IMR-90 (cell line): ENCODE data around the gene DNAH9. TPM values are rescaled to one million over a fixed set of nuclear protein-coding genes. Genes with fewer than 3 reads are reported as not detected.

Source experiments
- ATAC-seq: fragments of 200-7000 bp; cut with Tn5 transposase; 2 replicates; pipeline ENCODE4 v1.9.1; 2020; ENCODE audit warnings: low read depth, mild to moderate bottlenecking, moderate library complexity
- BruUV-seq: library from RNA; stranded (reverse); fragments of 400-500 nt; replicated peaks from 2 replicates; lab custom pipeline; 2021; lab: Mats Ljungman, UMichigan
- CTCF ChIA-PET: fragments of 300-600 bp; formaldehyde crosslinking; extraction: SDS; loops from one replicate; lab custom pipeline; 2021; ENCODE audit warnings: antibody characterized with exemption; lab: Yijun Ruan, JAX
- POLR2A ChIA-PET: fragments of 300-600 bp; sonication (Branson Sonifier 250); formaldehyde crosslinking; loops from one replicate; lab custom pipeline; 2022; ENCODE audit warnings: antibody characterized with exemption; ENCODE audit not compliant: unreplicated experiment; lab: Charles Lee
- DNase-seq: peaks from one replicate; pipeline ENCODE4 v3.0.0; 2013
- H2AFZ ChIP-seq: replicated peaks from 2 replicates; pipeline ENCODE3; 2013; ENCODE audit warnings: low read length, mild to moderate bottlenecking; ENCODE audit not compliant: poor library complexity
- H2AK5ac ChIP-seq: 2 replicates; pipeline ENCODE4 v1.6.1; 2013; ENCODE audit warnings: low read depth, low read length, inconsistent platforms
- H2AK9ac ChIP-seq: replicated peaks from 2 replicates; pipeline ENCODE3; 2013; ENCODE audit warnings: mild to moderate bottlenecking, low read depth, low read length, moderate library complexity; ENCODE audit not compliant: poor library complexity
- H2BK120ac ChIP-seq: 2 replicates; pipeline ENCODE4 v1.6.1; 2013; ENCODE audit warnings: low read depth, low read length, inconsistent platforms
- H2BK15ac ChIP-seq: 3 replicates; pipeline ENCODE4 v1.6.1; 2013; ENCODE audit warnings: low read depth, low read length, inconsistent platforms
- H2BK20ac ChIP-seq: 2 replicates; pipeline ENCODE4 v1.6.1; 2013; ENCODE audit warnings: low read depth, mild to moderate bottlenecking, inconsistent platforms, low read length, moderate library complexity
- H2BK5ac ChIP-seq: 2 replicates; pipeline ENCODE4 v1.6.1; 2013; ENCODE audit warnings: mild to moderate bottlenecking, low read depth, low read length, inconsistent platforms; ENCODE audit not compliant: poor library complexity, severe bottlenecking
- H3K14ac ChIP-seq: replicated peaks from 2 replicates; pipeline ENCODE4 v1.6.1; 2013; ENCODE audit warnings: low read depth, low read length, inconsistent platforms
- H3K18ac ChIP-seq: 2 replicates; pipeline ENCODE4 v1.6.1; 2013; ENCODE audit warnings: low read depth, low read length, control low read depth
- H3K23ac ChIP-seq: 2 replicates; pipeline ENCODE4 v1.6.1; 2013; ENCODE audit warnings: low read depth, low read length, inconsistent platforms
- H3K27ac ChIP-seq: 2 replicates; pipeline ENCODE4 v1.5.1; 2013; ENCODE audit warnings: mild to moderate bottlenecking, control low read depth, low read length; ENCODE audit not compliant: insufficient read depth
- H3K27me3 ChIP-seq: 2 replicates; pipeline ENCODE4 v1.6.1; 2013; ENCODE audit warnings: low read length; ENCODE audit not compliant: control insufficient read depth, insufficient read depth
- H3K36me3 ChIP-seq: 2 replicates; pipeline ENCODE4 v1.6.1; 2013; ENCODE audit warnings: low read length, mixed read lengths; ENCODE audit not compliant: control insufficient read depth, insufficient read depth
- H3K4ac ChIP-seq: 2 replicates; pipeline ENCODE4 v1.6.1; 2013; ENCODE audit warnings: low read depth, low read length, inconsistent platforms
- H3K4me1 ChIP-seq: 2 replicates; pipeline ENCODE4 v1.6.1; 2013; ENCODE audit warnings: low read length, mixed read lengths; ENCODE audit not compliant: control insufficient read depth, insufficient read depth
- H3K4me2 ChIP-seq: 2 replicates; pipeline ENCODE4 v1.6.1; 2013; ENCODE audit warnings: low read depth, mild to moderate bottlenecking, control low read depth, low read length, moderate library complexity
- H3K4me3 ChIP-seq: 2 replicates; pipeline ENCODE4 v1.5.1; 2013; ENCODE audit warnings: low read depth, mild to moderate bottlenecking, control low read depth, low read length, moderate library complexity; ENCODE audit not compliant: insufficient read depth
- H3K56ac ChIP-seq: 2 replicates; pipeline ENCODE4 v1.6.1; 2013; ENCODE audit warnings: low read length, inconsistent platforms; ENCODE audit not compliant: insufficient read depth; ENCODE audit errors: extremely low read depth
- H3K79me1 ChIP-seq, 2 experiments: 2 replicates each; pipeline ENCODE4 v1.6.1; 2013; ENCODE audit warnings: low read length in 2 of 2, inconsistent platforms in 1 of 2, low read depth in 1 of 2
- H3K9ac ChIP-seq: 2 replicates; pipeline ENCODE4 v1.6.1; 2013; ENCODE audit warnings: low read depth, low read length, control low read depth
- H3K9me1 ChIP-seq: 2 replicates; pipeline ENCODE4 v1.6.1; 2013; ENCODE audit warnings: low read length, inconsistent platforms; ENCODE audit not compliant: insufficient read depth
- H3K9me3 ChIP-seq: 2 replicates; pipeline ENCODE4 v1.6.1; 2013; ENCODE audit warnings: low read length; ENCODE audit not compliant: control insufficient read depth, insufficient read depth
- H4K20me1 ChIP-seq: 2 replicates; pipeline ENCODE4 v1.6.1; 2013; ENCODE audit warnings: low read length, inconsistent platforms; ENCODE audit not compliant: insufficient read depth
- H4K5ac ChIP-seq: 2 replicates; pipeline ENCODE4 v1.6.1; 2013; ENCODE audit warnings: mild to moderate bottlenecking, low read depth, low read length, control low read depth
- H4K8ac ChIP-seq, 2 experiments: 2 replicates each; pipeline ENCODE4 v1.6.1; 2013; ENCODE audit warnings: low read depth in 2 of 2, low read length in 2 of 2, control low read depth in 1 of 2, inconsistent platforms in 1 of 2
- H4K91ac ChIP-seq: 2 replicates; pipeline ENCODE4 v1.6.1; 2013; ENCODE audit warnings: low read depth, low read length, inconsistent platforms; ENCODE audit not compliant: insufficient read depth
- BHLHE40 ChIP-seq: fragments of 150-350 bp; IDR thresholded peaks from 2 replicates; pipeline ENCODE4 v1.6.1; 2016; ENCODE audit warnings: mild to moderate bottlenecking, low read depth, low read length
- CEBPB ChIP-seq: IDR thresholded peaks from 2 replicates; pipeline ENCODE4 v1.6.1; 2012; ENCODE audit warnings: low read depth, low read length, improper control_type of control experiment
- CHD1 ChIP-seq: IDR thresholded peaks from 2 replicates; pipeline ENCODE4 v1.6.1; 2012; ENCODE audit warnings: low read depth, low read length, improper control_type of control experiment
- CTCF ChIP-seq: conservative IDR thresholded peaks from 2 replicates; pipeline ENCODE4 v1.5.1; 2012; ENCODE audit warnings: mild to moderate bottlenecking, low read depth, low read length, improper control_type of control experiment
- FOS ChIP-seq: fragments of 150-350 bp; IDR thresholded peaks from 2 replicates; pipeline ENCODE4 v1.6.1; 2016; ENCODE audit warnings: low read depth, low read length
- MAFK ChIP-seq: IDR thresholded peaks from 2 replicates; pipeline ENCODE4 v1.6.1; 2012; ENCODE audit warnings: low read depth, low read length, improper control_type of control experiment
- MAZ ChIP-seq: IDR thresholded peaks from 2 replicates; pipeline ENCODE4 v1.6.1; 2012; ENCODE audit warnings: low read depth, mild to moderate bottlenecking, low read length, improper control_type of control experiment, moderate library complexity, borderline replicate concordance
- MXI1 ChIP-seq: IDR thresholded peaks from 2 replicates; pipeline ENCODE4 v1.6.1; 2012; ENCODE audit warnings: low read depth, mild to moderate bottlenecking, low read length, moderate library complexity, borderline replicate concordance
- POLR2A ChIP-seq: IDR thresholded peaks from 2 replicates; pipeline ENCODE4 v1.6.1; 2012; ENCODE audit warnings: mild to moderate bottlenecking, low read depth, low read length
- RAD21 ChIP-seq: IDR thresholded peaks from 2 replicates; pipeline ENCODE4 v1.6.1; 2012; ENCODE audit warnings: low read length, improper control_type of control experiment
- RCOR1 ChIP-seq: IDR thresholded peaks from 2 replicates; pipeline ENCODE4 v1.6.1; 2012; ENCODE audit warnings: mild to moderate bottlenecking, low read length, improper control_type of control experiment; ENCODE audit not compliant: insufficient replicate concordance
- RFX5 ChIP-seq: IDR thresholded peaks from 2 replicates; pipeline ENCODE4 v1.8.0; 2012; ENCODE audit warnings: low read depth, mild to moderate bottlenecking, low read length, moderate library complexity
- SMC3 ChIP-seq: fragments of 150-350 bp; IDR thresholded peaks from 2 replicates; pipeline ENCODE4 v1.6.1; 2016; ENCODE audit warnings: low read depth, mild to moderate bottlenecking, antibody characterized with exemption, low read length, moderate library complexity
- WGBS, 2 experiments: methylation state at CpG; one replicate each; pipeline versions ENCODE4 v1.1.5 to v1.1.7; 2013; ENCODE audit warnings: missing lambda C conversion rate in 2 of 2; ENCODE audit not compliant: insufficient read length in 1 of 2; ENCODE audit errors: extremely low coverage in 2 of 2; 5-methylcytosine and 5-hydroxymethylcytosine counted together
- dilution Hi-C: fragments of 300-500 bp; cut with HindIII; formaldehyde crosslinking; loops from one replicate; pipeline ENCODE4 v1.14.3; 2018; ENCODE audit warnings: low sequenced_read_pairs; ENCODE audit not compliant: unreplicated experiment
- in situ Hi-C: fragments of 300-500 bp; cut with MboI; formaldehyde crosslinking; loops from 3 replicates; pipeline ENCODE4 v1.14.3; 2019; ENCODE audit warnings: low sequenced_read_pairs, inconsistent platforms, mixed read lengths
- intact Hi-C: fragments of 100-400 bp; cut with micrococcal nuclease; formaldehyde crosslinking; loops from 2 replicates; pipeline ENCODE4 v1.10.0; 2022
- polyA plus RNA-seq, 3 experiments: library from polyadenylated mRNA; depleted of rRNA; stranded (reverse); fragments of >200 nt; gene quantifications; 2 replicates each; pipeline ENCODE4 v1.2.3, GENCODE V29; 2012; ENCODE audit warnings: low replicate concordance in 1 of 3
- total RNA-seq: library from RNA; depleted of rRNA; stranded (reverse); fragments of >200 nt; gene quantifications from 2 replicates; pipeline ENCODE4 v1.2.3, GENCODE V29; 2012
- TF ChIP-seq, protein P1 (sequence below): fragments of 150-350 bp; IDR thresholded peaks from 2 replicates; pipeline ENCODE4 v1.6.1; 2016; ENCODE audit warnings: low read depth, mild to moderate bottlenecking, low read length, moderate library complexity, borderline replicate concordance

The DNAH9 gene
- total and polyA plus RNA-seq, 2 of the 4 experiments (the other 2 are of a cell fraction): not detected

- H2AK5ac ChIP-seq: no peak overlapping the region
- no peak overlapping the region for H3K4me3 ChIP-seq
- in situ Hi-C loops (no loop called here), dilution Hi-C loops (no loop called here), intact Hi-C loops (no loop called here)
- no peaks in the 10 kb centered on the region for H3K4me1 ChIP-seq
- H3K9me1 ChIP-seq: no peaks in the 10 kb centered on the region
- no peak overlapping the region for H3K18ac ChIP-seq
- ATAC-seq (no peak), DNase-seq (no peak)
- no peak overlapping the region for H3K9ac ChIP-seq
- ChIA-PET CTCF (no interaction called here), POLR2A (no interaction called here)
- H4K8ac ChIP-seq: no peak overlapping the region
- no peak overlapping the region for H2AK9ac ChIP-seq
- no peak overlapping the region for H2BK120ac ChIP-seq
- no peak overlapping the region for H3K14ac ChIP-seq
- H3K4me2 ChIP-seq: no peak overlapping the region
- no peaks in the 10 kb centered on the region for H3K79me1 ChIP-seq
- no peak overlapping the region for H3K23ac ChIP-seq
- H3K4ac ChIP-seq: no peak overlapping the region
- no peak overlapping the region for H3K27ac ChIP-seq
- H2BK5ac ChIP-seq: no peak overlapping the region
- TF ChIP-seq FOS (no peak), RAD21 (no peak), CEBPB (no peak), RFX5 (no peak), MAFK (no peak), MXI1 (no peak), MAZ (no peak), BHLHE40 (no peak), RCOR1 (no peak), POLR2A (no peak), CHD1 (no peak), CTCF (no peak), SMC3 (no peak)
- TF ChIP-seq, protein P1, sequence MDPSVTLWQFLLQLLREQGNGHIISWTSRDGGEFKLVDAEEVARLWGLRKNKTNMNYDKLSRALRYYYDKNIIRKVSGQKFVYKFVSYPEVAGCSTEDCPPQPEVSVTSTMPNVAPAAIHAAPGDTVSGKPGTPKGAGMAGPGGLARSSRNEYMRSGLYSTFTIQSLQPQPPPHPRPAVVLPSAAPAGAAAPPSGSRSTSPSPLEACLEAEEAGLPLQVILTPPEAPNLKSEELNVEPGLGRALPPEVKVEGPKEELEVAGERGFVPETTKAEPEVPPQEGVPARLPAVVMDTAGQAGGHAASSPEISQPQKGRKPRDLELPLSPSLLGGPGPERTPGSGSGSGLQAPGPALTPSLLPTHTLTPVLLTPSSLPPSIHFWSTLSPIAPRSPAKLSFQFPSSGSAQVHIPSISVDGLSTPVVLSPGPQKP: no peak
- no peak overlapping the region for H4K5ac ChIP-seq
- no peak overlapping the region for H2AFZ ChIP-seq
- 18% methylated on average over 7 of the region's 11 CpGs; no CpG with 5 or more reads in 1 of the 2 experiments for WGBS, 2 experiments
- no TSS peak for BruUV-seq
- no peak overlapping the region for H2BK20ac ChIP-seq
- no peak overlapping the region for H2BK15ac ChIP-seq
- H4K20me1 ChIP-seq: no peaks in the 10 kb centered on the region
- H3K36me3 ChIP-seq: no peaks in the 10 kb centered on the region
- no peak overlapping the region for H3K56ac ChIP-seq
- H4K91ac ChIP-seq: no peak overlapping the region
- H3K27me3 ChIP-seq: no peaks in the 10 kb centered on the region
- peaks cover 23% of the 10 kb centered on the region for H3K9me3 ChIP-seq
Observed at GRCh38 chr17:11853321-11854151, 255.3 kb downstream of the DNAH9 start.
